Measurements from ENCODE around the gene PLK1. TPM values are rescaled to one million over a fixed set of nuclear protein-coding genes. Genes with fewer than 3 reads are reported as not detected.
"Not testable (repeated sequence)": the region's sequence is repeated elsewhere in the genome, so short reads cannot be mapped to it uniquely, and the experiment has no call there.

Gene PLK1
- total and polyA plus RNA-seq, 2 experiments from 2014 or later = 5.0 to 13.6 TPM

- no peaks in the 10 kb centered on the region for H3K79me2 ChIP-seq
- H4K20me1 ChIP-seq (ENCODE audit: insufficient read depth, poor library complexity, severe bottlenecking) = no peaks in the 10 kb centered on the region
- H3K4me2 ChIP-seq = no peak overlapping the region
- no peak for TF ChIP-seq EZH2 (IDR thresholded peaks at IDR 0.05; ENCODE audit: borderline replicate concordance)
- no peak for TF ChIP-seq CTCF (IDR thresholded peaks at IDR 0.05; ENCODE audit: poor library complexity)
- no peak for TF ChIP-seq EZH2phosphoT487 (IDR thresholded peaks at IDR 0.05; ENCODE audit: low read depth, severe bottlenecking, unreplicated experiment)
- H3K27me3 ChIP-seq = no peaks in the 10 kb centered on the region
- H3K9me2 ChIP-seq (replicated peaks; ENCODE audit: insufficient read depth) = no peaks in the 10 kb centered on the region
- DNase-seq (ENCODE audit: low spot score) = no peak
- 64% methylated on average over 10 of the region's 10 CpGs for WGBS (ENCODE audit: low lambda C conversion rate, missing lambda C conversion rate)
- no peak overlapping the region for H3K4me3 ChIP-seq
- no peak overlapping the region for H3K27ac ChIP-seq
- no peaks in the 10 kb centered on the region for H3K9me3 ChIP-seq (ENCODE audit: low read depth)
- H2AFZ ChIP-seq = no peak overlapping the region
- H3K36me3 ChIP-seq (replicated peaks; ENCODE audit: insufficient read depth, low read depth) = no peaks in the 10 kb centered on the region
- H3K4me1 ChIP-seq (ENCODE audit: insufficient read depth) = no peaks in the 10 kb centered on the region
These were observed 49.4 kb downstream of the PLK1 start for GRCh38 chr16:23728112-23728477.

GRCh38 chr16:23729503-23730424 is 51.1 kb downstream of the PLK1 start:
- no peaks in the 10 kb centered on the region for H4K20me1 ChIP-seq (ENCODE audit: insufficient read depth, poor library complexity, severe bottlenecking)
- H3K36me3 ChIP-seq (replicated peaks; ENCODE audit: insufficient read depth, low read depth) = no peaks in the 10 kb centered on the region
- no peaks in the 10 kb centered on the region for H3K27me3 ChIP-seq
- 82% methylated on average over 12 of the region's 12 CpGs for WGBS (ENCODE audit: low lambda C conversion rate, missing lambda C conversion rate)
- no peaks in the 10 kb centered on the region for H3K9me2 ChIP-seq (replicated peaks; ENCODE audit: insufficient read depth)
- no peak overlapping the region for H3K4me2 ChIP-seq
- H3K9me3 ChIP-seq (ENCODE audit: low read depth) = no peaks in the 10 kb centered on the region
- TF ChIP-seq EZH2phosphoT487 (IDR thresholded peaks at IDR 0.05; ENCODE audit: low read depth, severe bottlenecking, unreplicated experiment) (no peak), CTCF (IDR thresholded peaks at IDR 0.05; ENCODE audit: poor library complexity) (no peak), EZH2 (IDR thresholded peaks at IDR 0.05; ENCODE audit: borderline replicate concordance) (no peak)
- DNase-seq (ENCODE audit: low spot score) = peak; percentile 54
- no peaks in the 10 kb centered on the region for H3K79me2 ChIP-seq
- H2AFZ ChIP-seq = no peak overlapping the region
- no peaks in the 10 kb centered on the region for H3K4me1 ChIP-seq (ENCODE audit: insufficient read depth)
- H3K4me3 ChIP-seq = no peak overlapping the region
- H3K27ac ChIP-seq = no peak overlapping the region

- 87% methylated on average over 19 of the region's 19 CpGs for WGBS (ENCODE audit: low lambda C conversion rate, missing lambda C conversion rate)
- Histone ChIP-seq H3K4me1 (ENCODE audit: insufficient read depth) (no peaks in the 10 kb centered on the region), H2AFZ (no peak overlapping the region), H3K79me2 (no peaks in the 10 kb centered on the region), H3K27ac (no peak overlapping the region), H3K36me3 (replicated peaks; ENCODE audit: insufficient read depth, low read depth) (no peaks in the 10 kb centered on the region), H3K4me3 (no peak overlapping the region), H3K27me3 (no peaks in the 10 kb centered on the region), H3K9me3 (ENCODE audit: low read depth) (no peaks in the 10 kb centered on the region), H4K20me1 (ENCODE audit: insufficient read depth, poor library complexity, severe bottlenecking) (no peaks in the 10 kb centered on the region), H3K4me2 (no peak overlapping the region), H3K9me2 (replicated peaks; ENCODE audit: insufficient read depth) (no peaks in the 10 kb centered on the region)
- DNase-seq (ENCODE audit: low spot score) = no peak
- TF ChIP-seq EZH2phosphoT487 (IDR thresholded peaks at IDR 0.05; ENCODE audit: low read depth, severe bottlenecking, unreplicated experiment) = no peak
- TF ChIP-seq EZH2 (IDR thresholded peaks at IDR 0.05; ENCODE audit: borderline replicate concordance) = no peak
- no peak for TF ChIP-seq CTCF (IDR thresholded peaks at IDR 0.05; ENCODE audit: poor library complexity)
These were observed 55.6 kb downstream of the PLK1 start for GRCh38 chr16:23734176-23734893.

DNA sequence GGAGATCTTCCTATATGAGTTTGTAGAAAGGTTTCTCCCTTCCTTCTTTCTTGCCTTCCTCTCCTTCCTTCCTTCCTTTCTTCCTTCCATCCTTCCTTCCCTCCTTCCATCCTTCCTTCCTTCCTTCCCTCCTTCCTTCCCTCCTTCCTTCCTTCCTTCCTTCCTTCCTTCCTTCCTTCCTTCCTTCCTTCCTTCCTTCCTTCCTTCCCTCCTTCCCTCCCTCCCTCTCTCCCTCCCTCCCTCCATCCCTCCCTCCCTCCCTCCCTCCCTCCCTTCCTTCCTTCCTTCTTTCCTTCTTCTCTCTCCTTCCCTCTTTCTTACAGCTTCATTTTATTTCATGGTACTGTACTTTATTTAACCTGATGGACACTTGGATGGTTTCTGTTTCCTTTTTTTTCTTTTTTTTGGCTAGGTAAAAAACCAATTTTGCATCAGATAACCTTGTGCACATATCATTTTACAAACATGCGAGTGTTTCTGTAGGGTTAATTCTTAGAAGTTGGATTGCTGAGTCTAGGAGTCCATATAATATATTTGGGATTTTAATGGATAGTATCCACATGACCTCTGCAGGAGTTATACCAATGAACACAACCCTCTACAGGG is 58.8 kb downstream of the PLK1 start:
- H3K79me2 ChIP-seq; H3K4me2 ChIP-seq; H3K36me3 ChIP-seq (replicated peaks; ENCODE audit: insufficient read depth, low read depth); H3K4me3 ChIP-seq; H3K27me3 ChIP-seq; H3K9me2 ChIP-seq (replicated peaks; ENCODE audit: insufficient read depth); H3K4me1 ChIP-seq (ENCODE audit: insufficient read depth); DNase-seq (ENCODE audit: low spot score); H3K27ac ChIP-seq; H4K20me1 ChIP-seq (ENCODE audit: insufficient read depth, poor library complexity, severe bottlenecking); H2AFZ ChIP-seq; H3K9me3 ChIP-seq (ENCODE audit: low read depth): not testable (repeated sequence)
- 91% methylated on average over 1 of the region's 1 CpG for WGBS (ENCODE audit: low lambda C conversion rate, missing lambda C conversion rate)

All from hepatocyte (in vitro differentiated cells).